ENCODE results near the gene PACS1. TPM values are rescaled to one million over a fixed set of nuclear protein-coding genes. Genes with fewer than 3 reads are reported as not detected.

The PACS1 gene
- total and polyA plus RNA-seq, 4 experiments from 2014 or later, result 13.7 to 262 (median 177) TPM

- Histone ChIP-seq H3K27me3 (ENCODE audit: insufficient read depth, low read length) (no peaks in the 10 kb centered on the region), H3K4me1 (ENCODE audit: insufficient read depth, low read length) (no peaks in the 10 kb centered on the region), H3K36me3 (ENCODE audit: insufficient read depth, low read length) (peaks cover 84% of the 10 kb centered on the region), H3K27ac (ENCODE audit: low read depth, low read length) (no peak overlapping the region), H3K4me3 (ENCODE audit: low read length in 2 of 2) (no peak overlapping the region), H3K9me3 (ENCODE audit: control insufficient read depth in 1 of 2, low read length in 2 of 2) (no peaks in the 10 kb centered on the region)
- Mint-ChIP-seq H3K27ac (peak overlapping the region in 5 of 7 donors; percentile 40 to 73 (median 62)), H3K4me1 (peaks cover 7 to 25% (median 13%) of the 10 kb centered on the region in 4 donors), H3K4me3 (no peak overlapping the region), H3K36me3 (peaks cover 81 to 87% of the 10 kb centered on the region in 2 donors), H3K27me3 (no peaks in the 10 kb centered on the region), H3K9me3 (peaks cover 0 to 5% (median 0%) of the 10 kb centered on the region in 8 donors)
- ChIA-PET POLR2A (ENCODE audit: partially characterized antibody) (no interaction called here), CTCF (ENCODE audit: partially characterized antibody) (interaction anchor here (11.2 kb wide), 1 partner anchor 73 kb away, joined by 178 read pairs; no protein-coding TSS in a partner anchor)
- intact Hi-C loops (cut with micrococcal nuclease), result no loop called here
- DNase-seq, result no peak
These were observed 8.8 kb upstream of the PACS1 start for GRCh38 chr11:66061268-66061667.

DNA sequence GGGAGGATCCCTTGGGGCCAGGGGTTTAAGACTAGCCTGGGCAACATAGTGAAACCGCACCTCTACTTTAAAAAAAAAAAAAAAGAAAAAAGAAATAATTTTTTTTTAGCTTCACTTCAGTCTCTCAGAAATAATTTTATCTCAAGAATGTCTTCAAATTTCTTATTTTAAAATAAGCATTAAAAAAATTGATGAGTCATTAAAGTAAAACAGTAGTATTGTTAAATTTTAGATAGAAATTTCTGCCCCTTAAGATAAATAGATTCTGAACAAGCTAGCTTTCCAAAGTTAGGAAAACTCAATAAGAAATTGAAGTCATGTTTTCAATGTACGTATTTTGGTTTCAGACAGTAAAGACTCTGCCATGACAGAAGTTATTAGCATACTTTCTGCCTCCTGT, 7.7 kb upstream of the PACS1 start:
- CTCF ChIA-PET (ENCODE audit: partially characterized antibody), result interaction anchor here (1.7 to 14.8 kb wide), 5 partner anchors 9 to 72 kb away, joined by 4 to 231 read pairs (median 146); partner anchors contain the start of gene SF3B2

GRCh38 chr11:66063900-66064299, 6.2 kb upstream of the PACS1 start:
- H3K36me3 Mint-ChIP-seq, result peaks cover 76 to 91% of the 10 kb centered on the region in 2 donors
- H3K4me1 Mint-ChIP-seq, result peaks cover 17 to 43% (median 31%) of the 10 kb centered on the region in 4 donors
- POLR2A ChIA-PET (ENCODE audit: partially characterized antibody), result interaction anchor here (1.5 to 3.2 kb wide), 2 partner anchors 11 to 17 kb away, joined by 4 to 16 read pairs; partner anchors contain the start of gene SF3B2

More for the DNA sequence above, 7.7 kb upstream of the PACS1 start:
- DNase-seq, result no peak
- H3K27ac ChIP-seq (ENCODE audit: low read depth, low read length), result no peak overlapping the region
- Mint-ChIP-seq H3K27me3 (no peaks in the 10 kb centered on the region), H3K9me3 (peaks cover 0 to 5% (median 0%) of the 10 kb centered on the region in 8 donors), H3K36me3 (peaks cover 81 to 87% of the 10 kb centered on the region in 2 donors), H3K4me1 (peaks cover 11 to 30% (median 22%) of the 10 kb centered on the region in 4 donors), H3K4me3 (no peak overlapping the region), H3K27ac (peak overlapping the region in 3 of 7 donors; percentile 27 to 63 (median 40))
- no peaks in the 10 kb centered on the region for H3K27me3 ChIP-seq (ENCODE audit: insufficient read depth, low read length)
- H3K4me1 ChIP-seq (ENCODE audit: insufficient read depth, low read length), result peaks cover 6% of the 10 kb centered on the region
- POLR2A ChIA-PET (ENCODE audit: partially characterized antibody), result interaction anchor here (1.5 to 3.2 kb wide), 2 partner anchors 10 to 19 kb away, joined by 4 to 16 read pairs; partner anchors contain the start of gene SF3B2
- intact Hi-C loops (cut with micrococcal nuclease), result no loop called here
- H3K36me3 ChIP-seq (ENCODE audit: insufficient read depth, low read length), result peaks cover 86% of the 10 kb centered on the region
- H3K9me3 ChIP-seq (ENCODE audit: control insufficient read depth in 1 of 2, low read length in 2 of 2), result no peaks in the 10 kb centered on the region
- H3K4me3 ChIP-seq (ENCODE audit: low read length in 2 of 2), result no peak overlapping the region

DNA sequence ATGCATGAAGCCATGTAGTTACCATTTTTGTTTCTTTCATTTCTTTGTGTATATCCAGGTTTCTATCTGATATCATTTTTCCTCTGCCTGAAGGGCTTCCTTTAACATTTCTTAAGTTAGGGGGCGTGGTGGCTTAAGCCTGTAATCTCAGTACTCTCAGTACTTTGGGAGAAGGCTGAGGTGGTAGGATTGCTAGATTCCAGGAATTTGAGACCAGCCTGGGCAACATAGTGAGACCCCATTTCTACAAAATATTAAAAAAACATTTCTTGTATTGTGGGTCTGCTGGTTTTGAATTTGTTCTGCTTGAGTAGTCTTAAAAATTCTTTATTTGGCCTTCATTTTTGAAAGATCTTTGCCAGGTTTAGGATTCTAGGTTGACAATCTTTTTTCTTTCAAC, 5.5 kb upstream of the PACS1 start:
- peaks cover 22 to 48% (median 36%) of the 10 kb centered on the region in 4 donors for H3K4me1 Mint-ChIP-seq
- no peak overlapping the region for H3K27ac ChIP-seq (ENCODE audit: low read depth, low read length)
- no peaks in the 10 kb centered on the region for H3K9me3 ChIP-seq (ENCODE audit: control insufficient read depth in 1 of 2, low read length in 2 of 2)
- peaks cover 0 to 5% (median 0%) of the 10 kb centered on the region in 8 donors for H3K9me3 Mint-ChIP-seq
- POLR2A ChIA-PET (ENCODE audit: partially characterized antibody), result interaction anchor here (1.3 to 3.2 kb wide), 2 partner anchors 12 to 71 kb away, joined by 3 to 16 read pairs; partner anchors contain the start of gene SF3B2
- H3K36me3 Mint-ChIP-seq, result peaks cover 72 to 93% of the 10 kb centered on the region in 2 donors
- peak overlapping the region in 1 of 8 donors; percentile 9 for H3K4me3 Mint-ChIP-seq
- H3K27me3 ChIP-seq (ENCODE audit: insufficient read depth, low read length), result no peaks in the 10 kb centered on the region
- intact Hi-C loops (cut with micrococcal nuclease), result no loop called here
- no peak for DNase-seq
- H3K4me3 ChIP-seq (ENCODE audit: low read length in 2 of 2), result no peak overlapping the region
- H3K4me1 ChIP-seq (ENCODE audit: insufficient read depth, low read length), result peaks cover 24% of the 10 kb centered on the region
- H3K27me3 Mint-ChIP-seq, result no peaks in the 10 kb centered on the region
- H3K36me3 ChIP-seq (ENCODE audit: insufficient read depth, low read length), result peaks cover 85% of the 10 kb centered on the region
- CTCF ChIA-PET (ENCODE audit: partially characterized antibody), result interaction anchor here (8.0 to 14.8 kb wide), 4 partner anchors 11 to 70 kb away, joined by 104 to 231 read pairs (median 162); partner anchors contain the start of gene SF3B2
- H3K27ac Mint-ChIP-seq, result peak overlapping the region in 1 of 7 donors; percentile 40

More at GRCh38 chr11:66063900-66064299, 6.2 kb upstream of the PACS1 start:
- H3K27ac ChIP-seq (ENCODE audit: low read depth, low read length), result no peak overlapping the region
- DNase-seq, result no peak
- no peak overlapping the region for H3K4me3 Mint-ChIP-seq
- H3K4me1 ChIP-seq (ENCODE audit: insufficient read depth, low read length), result peaks cover 17% of the 10 kb centered on the region
- H3K27me3 Mint-ChIP-seq, result no peaks in the 10 kb centered on the region
- peak overlapping the region in 6 of 7 donors; percentile 40 to 79 (median 62) for H3K27ac Mint-ChIP-seq
- H3K9me3 ChIP-seq (ENCODE audit: control insufficient read depth in 1 of 2, low read length in 2 of 2), result no peaks in the 10 kb centered on the region
- H3K4me3 ChIP-seq (ENCODE audit: low read length in 2 of 2), result no peak overlapping the region
- intact Hi-C loops (cut with micrococcal nuclease), result no loop called here
- CTCF ChIA-PET (ENCODE audit: partially characterized antibody), result interaction anchor here (8.0 to 14.8 kb wide), 4 partner anchors 10 to 70 kb away, joined by 104 to 231 read pairs (median 162); partner anchors contain the start of gene SF3B2
- peaks cover 0 to 5% (median 0%) of the 10 kb centered on the region in 8 donors for H3K9me3 Mint-ChIP-seq
- peaks cover 88% of the 10 kb centered on the region for H3K36me3 ChIP-seq (ENCODE audit: insufficient read depth, low read length)
- H3K27me3 ChIP-seq (ENCODE audit: insufficient read depth, low read length), result no peaks in the 10 kb centered on the region

GRCh38 chr11:66066751-66067150, 3.3 kb upstream of the PACS1 start:
- no peak overlapping the region for H3K4me3 ChIP-seq (ENCODE audit: low read length in 2 of 2)
- H3K27me3 ChIP-seq (ENCODE audit: insufficient read depth, low read length), result no peaks in the 10 kb centered on the region
- intact Hi-C loops (cut with micrococcal nuclease), result no loop called here
- H3K4me1 ChIP-seq (ENCODE audit: insufficient read depth, low read length), result peaks cover 32% of the 10 kb centered on the region
- peaks cover 26 to 53% (median 44%) of the 10 kb centered on the region in 4 donors for H3K4me1 Mint-ChIP-seq
- ChIA-PET CTCF (ENCODE audit: partially characterized antibody) (interaction anchor here (0.8 to 14.8 kb wide), 8 partner anchors 13 to 133 kb away, joined by 3 to 231 read pairs (median 55); partner anchors contain the start of gene SF3B2), POLR2A (ENCODE audit: partially characterized antibody) (interaction anchor here (1.1 to 8.3 kb wide), 2 partner anchors 14 to 222 kb away, joined by 3 to 214 read pairs; partner anchors contain the start of gene YIF1A)
- H3K36me3 Mint-ChIP-seq, result peaks cover 52 to 78% of the 10 kb centered on the region in 2 donors
- peaks cover 0 to 5% (median 0%) of the 10 kb centered on the region in 8 donors for H3K9me3 Mint-ChIP-seq
- H3K27me3 Mint-ChIP-seq, result no peaks in the 10 kb centered on the region
- peak overlapping the region; percentile 3 to 93 (median 85) for H3K27ac Mint-ChIP-seq
- no peaks in the 10 kb centered on the region for H3K9me3 ChIP-seq (ENCODE audit: control insufficient read depth in 1 of 2, low read length in 2 of 2)
- no peak overlapping the region for H3K27ac ChIP-seq (ENCODE audit: low read depth, low read length)
- DNase-seq, result no peak
- peaks cover 63% of the 10 kb centered on the region for H3K36me3 ChIP-seq (ENCODE audit: insufficient read depth, low read length)
- peak overlapping the region in 1 of 8 donors; percentile 7 for H3K4me3 Mint-ChIP-seq

- Histone ChIP-seq H3K4me3 (ENCODE audit: low read length in 2 of 2) (no peak overlapping the region), H3K9me3 (ENCODE audit: control insufficient read depth in 1 of 2, low read length in 2 of 2) (no peaks in the 10 kb centered on the region), H3K4me1 (ENCODE audit: insufficient read depth, low read length) (peaks cover 41% of the 10 kb centered on the region), H3K36me3 (ENCODE audit: insufficient read depth, low read length) (peaks cover 60% of the 10 kb centered on the region), H3K27me3 (ENCODE audit: insufficient read depth, low read length) (no peaks in the 10 kb centered on the region), H3K27ac (ENCODE audit: low read depth, low read length) (peak overlapping the region; percentile 77)
- peaks cover 53 to 79% of the 10 kb centered on the region in 2 donors for H3K36me3 Mint-ChIP-seq
- H3K27me3 Mint-ChIP-seq, result no peaks in the 10 kb centered on the region
- no peak overlapping the region for H3K4me3 Mint-ChIP-seq
- ChIA-PET POLR2A (ENCODE audit: partially characterized antibody) (interaction anchor here (1.1 to 8.3 kb wide), 11 partner anchors 13 to 221 kb away, joined by 3 to 214 read pairs (median 5); partner anchors contain the start of genes CCDC85B, GAL3ST3, SF3B2 and YIF1A), CTCF (ENCODE audit: partially characterized antibody) (interaction anchor here (0.8 to 14.8 kb wide), 24 partner anchors 9 to 314 kb away, joined by 3 to 231 read pairs (median 6); partner anchors contain the start of genes FIBP, SF3B2 and SNX32)
- H3K27ac Mint-ChIP-seq, result peak overlapping the region in 5 of 7 donors; percentile 22 to 99 (median 93)
- H3K9me3 Mint-ChIP-seq, result peaks cover 0 to 5% (median 0%) of the 10 kb centered on the region in 8 donors
- peaks cover 34 to 61% (median 50%) of the 10 kb centered on the region in 4 donors for H3K4me1 Mint-ChIP-seq
- intact Hi-C loops (cut with micrococcal nuclease), result loop anchor here (1.0 to 2.0 kb wide), 2 partner anchors 59 to 67 kb away; no protein-coding TSS in a partner anchor
- no peak for DNase-seq
These were observed 2.4 kb upstream of the PACS1 start for GRCh38 chr11:66067640-66068039.

All from CD4-positive, alpha-beta memory T cell (primary cell).